Stimulated activated CD4-positive, alpha-beta T cell treated with anti-CD3 and anti-CD28 coated beads, Interleukin-15, amount 100 ng/mL, for 1 hour (primary cell): ENCODE results near the gene IMMP2L.
"Not testable (repeated sequence)": the region's sequence is repeated elsewhere in the genome, so short reads cannot be mapped to it uniquely, and the experiment has no call there.

Experiments used
- DNase-seq, 2 donors: peaks; one replicate each; pipeline ENCODE4 v3.0.0-alpha.2; 2020; ENCODE audit warnings: low read depth in 1 of 2, low spot score in 1 of 2

The IMMP2L gene

GRCh38 chr7:110673148-110673547, 889.1 kb downstream of the IMMP2L start:
- no peak for DNase-seq

- no peak for DNase-seq
Observed at GRCh38 chr7:110669410-110669809, 892.9 kb downstream of the IMMP2L start.

GRCh38 chr7:110664803-110665202, 897.5 kb downstream of the IMMP2L start:
- DNase-seq, result no peak

GRCh38 chr7:110660637-110661036, 901.7 kb downstream of the IMMP2L start:
- DNase-seq, result not testable (repeated sequence)

- no peak for DNase-seq
Observed at GRCh38 chr7:110650328-110650727, 912.0 kb downstream of the IMMP2L start.

- no peak for DNase-seq
Observed at GRCh38 chr7:110647266-110647665, 915.0 kb downstream of the IMMP2L start.

GRCh38 chr7:110646804-110647203, 915.5 kb downstream of the IMMP2L start:
- DNase-seq, result no peak

GRCh38 chr7:110645616-110646015, 916.7 kb downstream of the IMMP2L start:
- DNase-seq, result no peak

GRCh38 chr7:110645060-110645459, 917.2 kb downstream of the IMMP2L start:
- no peak for DNase-seq

- no peak for DNase-seq
Observed at GRCh38 chr7:110637252-110637651, 925.0 kb downstream of the IMMP2L start.

- no peak for DNase-seq
Observed at GRCh38 chr7:110633313-110633712, 929.0 kb downstream of the IMMP2L start.

- no peak for DNase-seq
Observed at GRCh38 chr7:110626414-110626813, 935.9 kb downstream of the IMMP2L start.

GRCh38 chr7:110625294-110625693, 937.0 kb downstream of the IMMP2L start:
- DNase-seq, result no peak

- no peak for DNase-seq
Observed at GRCh38 chr7:110623436-110623835, 938.9 kb downstream of the IMMP2L start.

GRCh38 chr7:110621289-110621688, 941.0 kb downstream of the IMMP2L start:
- DNase-seq, result no peak

- no peak for DNase-seq
Observed at GRCh38 chr7:110620110-110620735, 942.1 kb downstream of the IMMP2L start.
